GM18502 (cell line): ENCODE data around the gene ONECUT3.

Source experiments
- ATAC-seq: cut with Tn5 transposase; IDR thresholded peaks from one replicate; pipeline ENCODE4 v1.9.1; 2021; ENCODE audit warnings: mild to moderate bottlenecking; ENCODE audit not compliant: unreplicated experiment, poor library complexity

ONECUT3 gene

GRCh38 chr19:1825909-1826556 lies 72.7 kb downstream of the ONECUT3 start:
- no peak for ATAC-seq

GRCh38 chr19:1826557-1827521 lies 73.5 kb downstream of the ONECUT3 start:
- no peak for ATAC-seq

GRCh38 chr19:1827566-1828278 lies 74.4 kb downstream of the ONECUT3 start:
- ATAC-seq: no peak

- no peak for ATAC-seq
Measured at GRCh38 chr19:1828279-1829238, 75.3 kb downstream of the ONECUT3 start.

- ATAC-seq: no peak
Measured at GRCh38 chr19:1829958-1830357, 76.7 kb downstream of the ONECUT3 start.

- no peak for ATAC-seq
Measured at GRCh38 chr19:1830568-1830967, 77.3 kb downstream of the ONECUT3 start.
